HG03457 (cell line): ENCODE measurements around the gene NF1.
"Not testable (repeated sequence)": the region's sequence is repeated elsewhere in the genome, so short reads cannot be mapped to it uniquely, and the experiment has no call there.

ENCODE experiments used
- ATAC-seq: cut with Tn5 transposase; IDR thresholded peaks from one replicate; pipeline ENCODE4 v1.9.1; 2021; ENCODE audit warnings: moderate number of reproducible peaks; ENCODE audit not compliant: unreplicated experiment

NF1 gene

DNA sequence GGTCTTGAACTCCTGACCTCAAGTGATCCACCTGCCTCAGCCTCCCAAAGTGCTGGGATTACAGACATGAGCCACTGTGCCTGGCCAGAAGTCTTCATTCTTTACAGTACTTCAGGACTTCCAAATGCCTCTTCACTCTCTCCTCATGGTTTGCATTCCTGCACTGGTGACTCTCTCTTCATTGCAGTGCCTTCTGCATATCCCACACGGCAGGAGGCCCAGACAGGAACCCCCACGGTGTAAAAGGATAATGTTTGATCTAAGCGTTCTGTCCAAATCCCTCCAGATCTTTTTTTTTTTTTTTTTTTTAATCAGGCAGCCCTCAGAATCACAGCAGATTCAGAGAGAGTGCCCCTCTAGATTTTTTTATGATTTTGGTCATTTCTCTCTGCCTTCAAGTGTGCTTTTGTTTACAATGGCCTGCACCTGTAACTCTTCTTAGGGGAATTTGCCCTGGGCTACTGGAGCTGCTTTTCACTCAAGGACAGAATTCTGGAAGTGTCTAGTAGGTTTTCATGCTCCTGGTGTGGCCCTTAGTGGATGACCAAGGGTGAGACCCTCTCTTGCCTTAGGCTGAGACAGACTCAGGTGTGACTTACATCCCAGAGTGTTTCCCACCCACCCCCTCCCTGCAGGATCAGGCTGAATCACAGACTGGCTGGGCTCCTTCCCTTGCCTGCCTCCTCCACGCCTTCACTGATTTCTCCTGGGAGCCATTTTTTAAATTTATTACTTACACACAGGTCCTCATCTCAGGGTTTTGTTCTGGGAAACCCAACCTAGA is 19.8 kb upstream of the NF1 start:
- ATAC-seq, result no peak

- no peak for ATAC-seq
These were observed 16.5 kb upstream of the NF1 start for GRCh38 chr17:31078290-31078689.

DNA sequence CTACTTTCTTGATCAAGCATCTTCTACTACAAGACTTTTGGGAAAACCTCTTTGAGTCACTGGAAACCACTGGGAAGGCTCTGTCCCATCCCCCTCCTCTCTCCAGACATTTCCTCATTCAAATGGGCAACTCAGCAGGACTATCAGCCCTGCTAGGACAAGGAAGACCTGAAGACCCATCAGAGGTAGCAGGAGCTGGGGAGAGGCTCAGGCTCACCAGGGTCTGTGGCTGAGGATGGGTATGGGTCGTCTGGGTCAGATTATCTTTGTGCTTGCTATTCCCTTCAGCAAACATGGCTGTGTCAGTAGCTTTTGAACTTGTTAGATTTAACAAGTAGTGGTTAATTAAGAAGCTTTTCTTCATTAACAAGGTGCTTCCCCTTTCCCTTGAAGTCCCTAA is 15.0 kb upstream of the NF1 start:
- ATAC-seq, result no peak

DNA sequence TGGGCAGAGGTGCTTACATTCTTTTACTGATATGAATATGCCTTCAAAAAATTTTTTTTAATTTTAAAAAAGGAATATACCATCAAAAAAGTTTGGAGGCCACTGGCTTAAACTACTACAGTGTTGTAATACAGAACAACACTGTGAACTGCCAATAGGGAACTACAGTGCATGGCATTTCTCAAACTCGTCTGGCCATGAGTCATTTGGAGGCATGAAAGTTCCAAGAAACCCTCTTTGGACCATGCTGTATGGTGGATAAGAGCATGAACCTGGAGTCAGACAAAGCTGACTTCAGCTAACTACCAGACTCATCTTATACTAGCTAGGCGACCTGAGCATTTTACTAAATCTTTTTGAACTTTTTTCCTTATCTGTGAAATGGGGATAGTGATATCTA is 9.2 kb upstream of the NF1 start:
- ATAC-seq, result no peak

DNA sequence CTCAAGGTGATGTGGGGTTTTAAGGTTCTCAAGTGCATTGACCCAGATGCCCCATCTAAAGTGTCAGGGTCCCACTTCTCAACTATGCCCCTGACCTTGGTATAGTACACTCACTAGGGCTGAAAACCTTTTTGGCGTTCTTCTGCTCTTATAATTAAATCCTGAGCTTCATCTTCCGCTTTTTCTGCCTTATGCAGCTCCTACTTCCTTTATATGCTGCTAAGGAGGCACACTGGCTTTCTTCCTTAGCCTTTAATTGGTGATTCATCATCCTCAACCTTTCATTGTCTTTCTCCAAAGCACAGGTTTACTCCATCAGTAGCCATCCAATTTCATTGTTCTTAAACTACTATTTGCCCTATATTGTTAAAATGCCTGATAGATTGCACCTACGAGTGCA is 5.3 kb upstream of the NF1 start:
- ATAC-seq, result no peak

DNA sequence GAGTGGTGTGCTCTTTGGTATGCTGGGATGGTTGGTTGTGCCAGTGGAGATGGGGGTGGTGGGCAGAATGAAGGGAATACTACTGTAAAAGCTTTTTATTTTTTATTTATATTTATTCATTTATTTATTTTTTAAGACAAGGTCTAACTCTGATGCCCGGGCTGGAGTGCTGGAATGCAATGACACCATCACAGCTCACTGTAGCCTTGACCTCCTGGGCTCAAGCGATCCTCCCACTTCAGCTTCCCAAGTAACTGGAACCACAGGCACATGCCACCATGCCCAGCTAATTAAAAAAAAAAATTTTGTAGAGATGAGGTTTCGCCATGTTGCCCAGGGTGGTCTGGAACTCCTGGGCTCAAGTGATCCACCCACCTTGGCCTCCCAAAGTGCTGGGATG is 4.1 kb upstream of the NF1 start:
- ATAC-seq, result not testable (repeated sequence)

DNA sequence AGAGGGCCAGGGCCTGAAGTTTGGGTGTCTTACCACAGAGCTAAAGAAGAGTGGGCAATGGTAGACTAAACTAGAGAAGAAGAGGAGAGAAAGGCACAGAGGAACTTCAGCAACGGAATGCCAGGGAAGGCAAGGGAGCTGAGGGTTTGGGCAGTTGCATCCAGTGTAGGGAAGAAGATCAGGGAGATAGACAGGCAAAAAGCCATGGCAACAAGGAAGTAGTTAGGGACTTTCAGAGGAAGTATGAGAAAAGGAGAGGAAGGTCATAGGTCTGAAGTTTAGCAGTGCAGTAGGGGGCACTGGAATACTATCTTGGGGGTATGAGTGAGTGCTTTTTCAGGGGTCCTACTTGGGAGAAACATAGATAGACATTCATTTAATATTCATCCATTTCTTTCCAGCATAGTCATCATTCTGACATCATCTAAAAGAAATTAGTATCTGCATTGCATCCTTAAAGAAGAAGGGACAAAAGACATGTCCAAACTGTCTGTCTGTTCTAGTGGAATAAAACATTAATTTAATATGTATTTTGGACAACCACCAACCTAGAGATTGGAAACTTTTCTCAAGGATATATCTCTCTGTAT is 2.2 kb upstream of the NF1 start:
- no peak for ATAC-seq

- peak; percentile 7 for ATAC-seq
These were observed 744 bp upstream of the NF1 start for GRCh38 chr17:31093866-31094599.

DNA sequence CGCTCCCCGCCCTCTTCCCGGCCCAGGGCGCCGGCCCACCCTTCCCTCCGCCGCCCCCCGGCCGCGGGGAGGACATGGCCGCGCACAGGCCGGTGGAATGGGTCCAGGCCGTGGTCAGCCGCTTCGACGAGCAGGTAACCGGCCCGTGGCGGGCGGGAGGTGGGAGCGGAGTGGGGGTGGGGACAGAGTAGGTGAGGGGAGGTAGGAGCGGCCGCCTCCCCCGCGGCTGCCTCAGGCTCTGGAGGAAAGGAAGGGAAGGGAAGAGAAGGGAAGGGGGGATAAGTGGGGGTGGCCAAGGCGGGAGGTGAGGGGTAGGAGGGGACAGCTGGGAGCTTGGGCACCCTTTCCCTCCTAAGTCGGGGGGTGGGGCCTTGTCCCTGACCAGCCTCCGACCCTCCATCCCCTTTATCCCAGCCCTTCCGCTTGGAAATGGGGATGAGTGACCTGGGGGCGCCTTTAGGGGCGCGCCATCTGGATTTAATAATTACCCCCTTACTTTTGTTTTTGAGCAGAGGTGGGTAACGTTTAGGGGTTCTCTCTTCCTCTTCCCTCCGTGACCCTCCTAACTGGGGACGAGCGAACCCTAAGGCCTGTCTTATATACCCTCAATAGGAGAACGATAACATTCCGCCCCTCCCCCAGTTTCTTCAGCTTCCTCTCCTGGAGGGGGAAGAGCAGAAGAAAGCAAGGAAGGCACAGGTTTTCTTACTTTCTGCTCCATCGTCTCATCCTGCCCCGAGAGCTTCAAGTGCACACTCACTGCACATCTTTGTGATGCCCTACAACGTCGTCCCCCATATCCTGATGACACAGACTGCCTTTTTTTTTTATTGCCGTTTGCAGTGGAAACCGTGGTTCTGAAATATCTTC is 694 bp downstream of the NF1 start:
- ATAC-seq, result no peak

DNA sequence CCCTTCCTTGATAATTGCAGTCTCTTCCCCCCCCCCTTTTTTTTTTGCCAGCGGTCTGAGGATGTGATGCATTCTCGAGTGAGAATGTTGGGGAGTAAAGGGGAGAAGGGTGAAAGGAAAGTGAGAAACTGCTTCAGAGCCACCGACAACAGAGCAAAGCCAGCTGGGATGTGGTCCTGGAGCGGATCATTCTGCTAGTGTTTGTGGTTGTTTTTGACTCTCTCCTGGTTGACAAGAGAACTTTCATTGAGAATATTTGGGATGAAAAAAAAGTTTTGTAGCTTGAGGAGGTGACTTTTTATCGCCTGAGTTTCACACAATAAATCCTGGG is 1.3 kb downstream of the NF1 start:
- no peak for ATAC-seq

DNA sequence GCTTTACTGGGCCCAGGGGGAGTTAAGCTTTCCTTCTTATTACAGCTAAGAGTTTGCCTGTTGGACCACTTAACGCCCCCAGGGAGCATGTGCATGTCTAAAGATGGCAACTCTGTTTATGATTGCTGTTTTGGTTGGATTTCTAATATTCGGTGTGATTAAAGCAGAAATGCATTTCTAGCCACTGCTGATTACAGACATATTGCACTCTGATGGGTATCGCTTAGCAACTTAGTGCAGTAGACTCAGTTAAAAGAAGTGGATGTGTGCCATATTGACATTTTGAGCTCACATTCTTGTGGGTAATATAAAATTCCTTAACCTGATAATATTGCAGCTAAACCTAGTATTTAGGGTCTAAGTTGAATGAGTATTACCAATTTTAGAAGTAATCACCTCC is 4.2 kb downstream of the NF1 start:
- no peak for ATAC-seq

DNA sequence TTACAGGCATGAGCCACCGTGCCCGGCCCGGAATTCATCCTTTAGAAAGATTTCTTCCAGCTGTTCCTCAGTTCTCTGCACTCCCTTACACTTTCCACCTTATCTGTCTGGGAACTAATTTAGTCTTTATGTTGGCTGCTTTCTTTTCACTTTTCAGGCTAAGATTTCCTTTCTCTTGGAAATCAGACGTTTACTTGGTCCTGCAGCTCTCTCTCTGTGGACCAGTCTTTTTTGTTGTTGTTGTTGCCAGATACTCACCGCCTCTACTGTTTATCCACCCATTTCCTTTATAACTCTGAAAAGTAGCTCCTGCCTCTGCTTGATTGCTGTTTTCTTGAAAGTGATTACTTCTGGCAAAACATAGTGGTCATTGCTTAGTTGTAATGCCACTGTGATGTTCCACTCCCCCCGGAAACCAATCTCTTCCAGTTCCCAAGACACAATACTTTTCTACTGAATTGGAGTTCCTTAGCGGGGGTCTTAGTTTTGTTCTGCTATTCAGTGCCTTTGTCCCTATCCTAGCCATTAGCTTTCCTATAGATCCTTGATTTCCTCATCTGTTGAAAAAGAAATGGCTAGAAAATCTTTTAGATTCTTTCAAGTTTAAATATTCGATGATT is 6.2 kb downstream of the NF1 start:
- no peak for ATAC-seq

DNA sequence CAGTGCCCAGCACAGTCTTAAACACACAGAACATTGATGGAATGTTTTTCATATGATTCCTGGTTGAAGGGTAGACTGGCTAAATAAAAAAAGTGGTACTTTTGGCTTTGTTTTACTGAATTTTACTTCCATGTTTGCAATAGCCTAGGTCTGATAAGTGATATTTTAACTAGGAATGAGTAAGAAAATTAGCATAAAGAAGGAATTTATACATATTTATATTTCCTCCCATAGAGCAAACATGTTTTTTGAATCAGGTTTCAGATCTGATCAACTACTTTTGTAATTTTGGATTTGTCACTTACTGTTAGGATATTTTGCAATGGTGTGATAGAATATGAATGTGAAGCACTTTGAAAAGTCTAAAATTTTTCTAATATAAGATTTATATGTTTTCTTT is 7.2 kb downstream of the NF1 start:
- no peak for ATAC-seq

- no peak for ATAC-seq
These were observed 11.2 kb downstream of the NF1 start for GRCh38 chr17:31105991-31106390.

DNA sequence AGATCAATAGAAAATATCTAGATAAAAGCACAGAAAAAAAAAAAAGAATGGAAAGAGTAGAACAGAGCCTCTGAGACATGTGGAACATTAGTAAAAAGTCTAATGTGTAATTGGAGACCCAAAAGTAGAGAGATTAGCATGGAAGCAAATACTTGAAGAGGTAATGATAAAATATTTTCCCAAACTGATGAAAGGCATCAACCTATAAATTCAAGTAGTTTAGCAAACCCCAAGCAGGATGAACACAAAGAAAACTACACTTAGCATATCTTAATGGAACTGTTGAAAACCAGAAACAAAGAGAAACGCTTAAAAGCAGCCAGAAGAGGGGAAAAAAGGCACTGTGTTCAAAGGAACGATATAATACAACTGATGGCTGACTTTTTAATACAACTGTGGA is 16.4 kb downstream of the NF1 start:
- no peak for ATAC-seq

GRCh38 chr17:31112001-31112661 is 17.4 kb downstream of the NF1 start:
- no peak for ATAC-seq

- not testable (repeated sequence) for ATAC-seq
These were observed 18.6 kb downstream of the NF1 start for GRCh38 chr17:31113368-31113767.

- ATAC-seq, result no peak
These were observed 19.2 kb downstream of the NF1 start for GRCh38 chr17:31113939-31114338.

DNA sequence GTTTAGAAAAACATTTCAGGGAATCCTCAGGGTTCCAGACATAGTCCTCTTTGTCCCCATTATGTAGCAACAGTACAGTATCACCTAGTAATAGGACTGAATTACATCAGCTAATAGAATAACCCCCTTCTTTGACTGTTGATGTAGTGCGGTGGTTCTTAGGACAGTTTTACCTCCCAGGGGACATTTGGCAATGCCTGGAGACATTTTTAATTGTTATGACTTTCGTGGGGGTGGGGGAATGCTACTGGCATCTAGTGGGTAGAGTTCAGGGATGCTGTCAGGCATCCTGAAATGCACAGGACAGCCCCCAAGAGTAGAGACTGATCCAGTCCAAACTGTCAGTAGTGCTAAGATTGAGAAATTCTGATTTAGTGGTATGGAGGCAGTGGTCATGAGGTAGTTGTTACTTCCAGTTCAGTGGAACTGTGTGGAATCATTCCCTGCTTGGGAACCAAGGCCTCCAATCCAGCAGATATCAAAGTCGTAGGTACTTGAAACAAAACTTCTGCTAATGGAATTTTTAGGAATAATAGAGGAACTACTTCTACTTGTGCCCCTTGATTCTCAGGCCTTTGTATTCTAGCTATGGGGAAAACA is 20.3 kb downstream of the NF1 start:
- ATAC-seq, result no peak

DNA sequence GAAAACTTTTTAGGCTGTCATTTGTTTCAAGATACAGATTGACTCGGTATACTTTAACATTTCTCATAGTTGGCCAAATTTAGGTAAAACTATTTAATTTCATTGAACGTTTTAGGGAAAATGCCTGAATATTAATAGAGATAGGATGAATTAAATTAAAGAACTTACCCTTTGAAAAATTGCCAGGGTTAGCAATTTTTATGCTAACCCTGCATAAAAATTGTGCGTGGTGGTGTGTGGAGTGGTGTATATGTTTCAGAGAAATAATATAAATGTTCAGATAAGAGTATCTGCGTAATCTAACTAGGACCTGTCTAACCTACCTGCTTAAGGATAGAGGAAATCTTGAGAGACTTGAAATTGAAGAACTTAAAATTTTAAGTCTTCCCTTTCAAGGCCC is 21.4 kb downstream of the NF1 start:
- no peak for ATAC-seq
